Sciatic nerve (tissue), 2 donors: ENCODE results near the gene SLAMF7. TPM values are rescaled to one million over a fixed set of nuclear protein-coding genes. Genes with fewer than 3 reads are reported as not detected.
"Not testable (repeated sequence)": the region's sequence is repeated elsewhere in the genome, so short reads cannot be mapped to it uniquely, and the experiment has no call there.

Experiments used
- ATAC-seq: fragments of 200-7000 bp; cut with Tn5 transposase; one replicate; pipeline ENCODE4 v1.9.1; 2020; ENCODE audit warnings: mild to moderate bottlenecking, moderate library complexity
- DNase-seq: peaks from one replicate; pipeline ENCODE4 v3.0.0-alpha.2; 2020; ENCODE audit warnings: low spot score
- intact Hi-C: fragments of 100-400 bp; cut with DNase I; formaldehyde crosslinking; loops from one replicate; pipeline ENCODE4 v1.14.2; 2022
- total RNA-seq: library from RNA; stranded (reverse); fragmentation: NEBNext Ultra II Directional; extraction: Animal tissue kit (Norgen Biotek cat#: 25700); gene quantifications from one replicate; pipeline ENCODE4 v1.2.1, GENCODE V29; 2021
- donor health status: DM: no; HTN: no; CAD: no.
- donor health status: DM: no; HTN: no; CAD: no.

Gene SLAMF7
- total RNA-seq, 1 donor from 2014 or later = 1.6 TPM

DNA sequence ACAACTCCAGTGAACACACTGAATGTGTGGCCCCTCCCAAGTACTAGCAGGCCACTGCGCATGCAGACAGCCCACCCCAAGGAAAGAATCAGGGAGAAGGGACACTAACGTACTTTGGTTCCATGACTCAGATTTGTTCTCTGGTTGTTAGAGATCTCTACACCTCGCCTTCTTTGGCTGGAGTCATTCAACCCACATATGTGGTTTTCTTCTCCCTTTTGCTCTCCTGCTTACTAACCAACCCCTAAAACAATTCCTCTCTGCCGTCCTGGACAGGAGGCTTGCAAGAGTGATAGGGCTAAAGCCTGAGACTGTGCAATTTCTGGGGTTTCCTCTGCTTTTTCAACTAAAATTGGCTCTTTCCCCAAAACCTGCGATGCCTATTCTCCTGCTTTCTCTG is 21.7 kb upstream of the SLAMF7 start:
- intact Hi-C loops = no loop called here
- ATAC-seq = no peak
- DNase-seq = no peak

- ATAC-seq = no peak
- no peak for DNase-seq
- intact Hi-C loops = no loop called here
Measured at GRCh38 chr1:160718210-160718609, 20.8 kb upstream of the SLAMF7 start.

DNA sequence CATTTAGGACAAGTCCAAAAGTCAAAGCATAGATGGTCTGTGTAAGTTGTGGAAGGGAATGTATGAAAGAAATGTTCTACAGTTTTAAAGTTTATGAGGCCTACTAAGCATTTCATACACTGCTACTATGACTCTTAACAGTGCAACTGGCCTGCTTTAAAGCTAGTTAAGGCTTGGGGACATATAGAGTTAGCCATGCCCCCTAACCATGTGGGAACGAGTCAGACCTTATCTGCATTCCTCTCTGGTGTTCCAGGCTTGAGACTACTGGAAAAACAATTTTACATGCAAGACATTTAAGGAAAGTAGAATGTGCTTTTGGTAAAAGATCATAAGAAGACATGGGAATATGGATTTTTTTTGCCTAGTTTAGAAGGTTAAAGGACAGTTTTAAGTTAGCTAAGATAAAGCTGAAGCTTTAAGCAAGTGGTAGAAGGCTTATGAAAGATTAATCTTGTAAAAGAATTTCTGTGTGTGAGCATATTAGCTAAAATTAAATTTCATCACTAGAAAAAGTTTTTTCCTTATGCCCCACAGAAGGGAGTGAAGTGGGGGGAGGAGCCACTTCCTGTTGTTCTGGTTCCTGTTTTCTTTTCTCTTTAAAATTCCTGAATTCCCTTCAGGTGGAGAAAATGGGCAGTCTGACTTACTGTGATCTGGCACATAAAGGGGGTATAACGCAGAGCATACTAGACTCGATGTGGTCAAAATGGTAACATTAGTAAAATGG is 18.5 kb upstream of the SLAMF7 start:
- intact Hi-C loops = no loop called here
- ATAC-seq = no peak
- DNase-seq = no peak

DNA sequence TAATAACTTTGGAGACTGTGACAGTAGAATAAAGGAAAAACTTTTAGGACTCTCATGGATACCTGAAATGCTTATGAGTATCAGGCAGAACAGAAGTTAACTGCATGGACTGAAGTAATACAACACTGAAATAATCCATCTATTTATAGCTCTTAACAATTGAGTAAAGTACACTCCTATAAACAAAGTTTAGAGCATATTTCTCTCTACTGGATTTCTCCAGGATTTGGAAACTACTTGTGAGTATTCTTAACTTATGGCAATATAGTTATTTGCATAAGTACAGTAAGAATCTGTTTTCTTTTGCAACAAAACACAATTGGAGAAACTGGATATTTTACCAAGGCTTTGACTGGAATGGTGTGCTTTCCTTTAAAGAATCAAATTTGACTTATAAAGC is 17.6 kb upstream of the SLAMF7 start:
- ATAC-seq (no peak), DNase-seq (no peak)
- intact Hi-C loops = no loop called here

DNA sequence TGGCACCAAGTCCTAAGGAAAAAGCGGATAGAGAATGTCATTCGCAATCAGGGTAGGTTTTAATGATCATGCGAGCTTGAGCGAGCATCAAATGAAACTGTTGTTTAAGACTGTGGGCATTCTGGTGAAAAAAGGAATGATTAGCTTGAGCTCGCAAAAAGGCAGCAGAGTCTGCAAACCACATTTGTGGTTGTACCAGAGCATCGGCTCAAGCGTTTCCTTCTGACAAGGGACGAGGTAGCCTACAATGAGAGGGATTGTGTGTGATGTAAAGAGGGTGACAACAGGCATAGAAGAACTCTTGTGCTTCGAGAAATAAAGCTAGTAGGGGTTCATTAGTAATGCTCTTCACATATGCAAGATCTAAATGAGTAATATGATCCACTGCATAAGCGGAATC is 16.3 kb upstream of the SLAMF7 start:
- no peak for ATAC-seq
- intact Hi-C loops = no loop called here

GRCh38 chr1:160723332-160723731 is 15.7 kb upstream of the SLAMF7 start:
- intact Hi-C loops = no loop called here
- ATAC-seq (no peak), DNase-seq (no peak)

More for the DNA sequence above, 16.3 kb upstream of the SLAMF7 start:
- no peak for DNase-seq

GRCh38 chr1:160724465-160725242 is 14.4 kb upstream of the SLAMF7 start:
- ATAC-seq = no peak

DNA sequence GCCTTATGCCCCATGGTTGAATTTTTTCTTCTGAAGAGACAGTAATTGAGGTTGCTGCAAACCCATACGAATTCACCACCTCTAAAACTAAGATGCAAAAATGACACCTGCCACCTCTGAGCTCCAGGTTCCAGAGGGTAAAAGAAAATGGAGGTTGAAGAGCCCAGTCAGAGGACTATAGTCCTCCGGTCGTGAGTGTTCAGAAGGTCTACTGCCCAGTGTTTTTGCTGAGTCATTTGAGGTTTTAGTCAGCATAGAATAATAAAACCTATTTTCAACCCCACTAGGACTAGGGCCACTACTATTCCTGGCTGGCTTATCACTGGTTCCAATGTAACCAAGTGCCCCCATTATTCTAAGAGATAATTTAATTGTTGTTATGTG is 12.9 kb upstream of the SLAMF7 start:
- DNase-seq (no peak), ATAC-seq (peak; percentile 17)
- intact Hi-C loops = no loop called here

More at GRCh38 chr1:160724465-160725242, 14.4 kb upstream of the SLAMF7 start:
- DNase-seq = no peak
- intact Hi-C loops = no loop called here

DNA sequence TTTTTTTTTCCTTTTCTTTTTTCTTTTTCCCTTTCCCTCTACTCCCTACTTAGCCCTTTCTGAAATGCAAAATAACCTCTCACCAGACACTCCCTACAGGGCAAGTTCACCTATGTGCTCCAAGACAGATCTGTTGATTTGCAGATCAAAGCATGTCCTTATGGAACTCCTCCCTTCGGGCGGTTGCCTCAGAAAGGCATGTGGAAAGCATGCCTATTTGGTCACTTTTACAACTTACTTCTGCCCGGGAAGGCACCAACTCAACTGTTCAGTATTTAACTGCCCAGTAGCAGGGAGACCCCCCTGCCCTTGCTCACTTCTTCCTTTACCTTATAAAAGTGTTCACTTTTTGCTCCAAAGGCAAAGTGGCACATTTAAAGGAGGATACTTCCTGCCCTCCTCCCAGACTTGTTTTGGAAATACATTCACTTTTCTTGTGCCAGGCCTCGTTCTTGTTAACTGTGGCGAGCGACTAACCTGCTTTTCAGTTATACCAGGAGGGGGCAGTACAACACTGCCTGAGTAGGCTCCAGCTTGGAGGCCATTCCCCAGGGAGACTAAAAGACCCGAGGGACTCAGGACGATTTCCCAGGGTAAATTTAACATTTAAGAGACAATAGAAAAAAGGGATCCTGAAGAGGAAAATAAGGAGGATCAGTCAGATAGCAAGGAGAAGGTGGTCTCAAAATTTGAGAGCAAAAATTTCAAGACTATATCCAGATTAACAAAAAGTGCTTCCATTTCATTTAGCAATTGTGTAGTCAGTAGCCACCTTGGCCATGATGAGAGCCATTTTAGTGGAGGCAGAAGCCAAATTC is 12.3 kb upstream of the SLAMF7 start:
- DNase-seq = no peak
- intact Hi-C loops = no loop called here
- peak; percentile 77 for ATAC-seq

DNA sequence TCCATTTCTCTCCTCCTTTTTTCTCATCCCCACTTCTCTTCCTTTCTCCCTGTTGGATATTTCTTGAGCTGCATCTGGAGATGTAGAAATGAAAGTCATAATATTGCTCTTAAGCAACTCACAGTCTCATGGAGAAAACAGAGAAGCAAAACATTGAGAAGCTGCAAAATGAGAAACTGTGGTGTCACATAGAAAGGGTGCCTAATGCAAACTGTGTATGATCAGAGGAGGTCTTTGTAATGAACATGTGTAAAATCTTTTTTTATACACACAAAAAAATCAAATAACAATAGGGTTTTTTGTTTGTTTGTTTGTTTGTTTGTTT is 11.8 kb upstream of the SLAMF7 start:
- intact Hi-C loops = no loop called here

DNA sequence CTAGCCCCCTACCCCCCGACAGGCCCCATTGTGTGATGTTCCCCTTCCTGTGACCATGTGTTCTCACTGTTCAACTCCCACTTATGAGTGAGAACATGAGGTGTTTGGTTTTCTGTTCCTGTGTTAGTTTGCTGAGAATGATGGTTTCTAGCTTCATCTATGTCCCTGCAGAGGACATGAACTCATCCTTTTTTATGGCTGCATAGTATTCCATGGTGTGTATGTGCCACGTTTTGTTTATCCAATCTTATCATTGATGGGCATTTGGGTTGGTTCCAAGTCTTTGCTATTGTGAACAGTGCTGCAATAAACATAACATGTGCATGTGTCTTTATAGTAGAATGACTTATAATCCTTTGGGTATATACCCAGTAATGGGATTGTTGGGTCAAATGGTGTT is 7.5 kb upstream of the SLAMF7 start:
- ATAC-seq, intact Hi-C loops, DNase-seq: not testable (repeated sequence)

More for the DNA sequence above, 11.8 kb upstream of the SLAMF7 start:
- ATAC-seq (no peak), DNase-seq (no peak)

- DNase-seq (no peak), ATAC-seq (no peak)
- intact Hi-C loops = no loop called here
Measured at GRCh38 chr1:160731990-160732389, 7.1 kb upstream of the SLAMF7 start.

DNA sequence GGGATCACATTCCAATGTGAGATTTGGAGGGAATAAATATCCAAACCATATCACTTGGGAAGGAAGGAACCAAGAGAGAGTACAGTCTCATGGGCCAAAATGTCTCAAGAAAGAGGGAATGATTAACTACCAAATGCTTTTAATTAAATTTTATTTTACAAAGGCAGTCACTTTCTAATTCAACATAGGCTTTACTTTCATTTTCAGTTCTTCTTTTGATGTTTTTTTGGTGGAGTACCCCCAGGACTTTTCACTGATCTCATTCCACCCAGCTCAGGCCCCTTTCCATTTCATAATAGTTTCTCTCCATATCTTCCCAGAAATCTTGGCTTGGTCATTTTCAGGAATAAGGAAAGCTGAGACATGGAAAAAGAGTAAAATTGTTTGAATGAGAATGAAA is 5.1 kb upstream of the SLAMF7 start:
- intact Hi-C loops = no loop called here
- DNase-seq (no peak), ATAC-seq (no peak)

GRCh38 chr1:160734301-160734700 is 4.7 kb upstream of the SLAMF7 start:
- ATAC-seq (no peak), DNase-seq (no peak)
- intact Hi-C loops = no loop called here

DNA sequence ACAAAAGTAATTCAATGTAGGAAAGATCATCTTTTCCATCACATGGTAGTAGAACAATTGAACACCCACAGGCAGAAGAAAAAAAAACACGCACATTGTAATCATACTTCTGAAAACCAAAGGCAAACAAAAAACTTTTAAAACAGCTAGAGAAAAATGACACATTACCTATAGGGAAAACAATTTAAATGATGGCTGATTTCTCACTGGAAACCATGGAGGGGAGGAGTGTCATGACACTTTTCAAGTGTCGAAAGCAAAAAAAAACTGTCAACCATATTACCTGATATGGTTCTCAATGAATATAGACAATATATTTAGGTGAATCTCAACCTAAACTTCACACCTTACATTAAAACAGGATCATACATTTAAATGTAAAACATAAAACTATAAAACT is 776 bp upstream of the SLAMF7 start:
- ATAC-seq (no peak), DNase-seq (no peak)
- intact Hi-C loops = no loop called here

DNA sequence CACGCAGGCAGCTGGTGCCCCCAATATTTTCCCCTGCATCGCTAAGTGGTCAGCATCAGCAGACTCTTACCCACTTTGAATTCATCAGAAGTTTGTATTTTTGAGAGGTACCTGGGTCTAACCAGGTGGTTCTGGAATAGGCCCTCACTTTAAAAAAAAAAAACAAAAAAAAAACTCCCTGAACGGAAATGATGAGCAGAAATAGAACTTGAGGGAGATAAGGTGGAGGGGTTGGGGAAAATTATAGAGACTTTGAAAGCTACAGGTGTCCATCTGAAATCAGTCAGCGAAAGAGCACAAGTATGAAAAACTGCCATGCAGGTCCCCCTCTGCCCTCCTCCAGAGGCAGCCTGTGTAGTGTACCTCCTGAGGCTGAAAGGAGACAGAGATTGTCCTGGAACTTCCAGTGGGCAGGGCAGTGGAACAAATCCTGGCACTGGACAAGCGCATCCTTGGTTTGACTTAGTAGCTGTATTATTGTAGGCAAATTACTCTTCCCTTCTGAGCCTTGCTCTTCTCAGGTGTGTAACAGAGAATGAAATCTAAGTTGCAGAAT is 1.2 kb downstream of the SLAMF7 start:
- DNase-seq (no peak), ATAC-seq (no peak)
- intact Hi-C loops = no loop called here

DNA sequence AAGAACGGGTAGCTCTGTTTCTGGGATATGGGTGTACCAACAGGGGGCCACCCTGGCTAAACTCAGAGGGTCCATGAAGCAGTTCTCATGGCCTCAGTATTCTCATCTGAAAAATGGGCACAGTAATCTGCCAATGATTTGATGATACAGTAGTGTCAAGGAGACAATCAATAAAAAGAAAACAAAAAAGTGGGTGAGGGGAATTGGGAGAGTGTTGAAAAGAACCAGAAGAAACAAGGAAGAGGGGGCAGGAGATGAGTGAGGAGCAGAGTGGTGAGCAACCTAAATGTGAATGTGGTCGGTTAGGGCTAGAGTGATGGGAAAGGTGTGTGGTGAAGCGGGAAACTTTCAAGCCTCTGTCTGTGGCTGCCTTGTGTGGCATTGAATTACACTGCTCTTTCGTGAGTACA is 2.0 kb downstream of the SLAMF7 start:
- ATAC-seq (no peak), DNase-seq (no peak)
- intact Hi-C loops = no loop called here

GRCh38 chr1:160741612-160742348 is 2.7 kb downstream of the SLAMF7 start:
- intact Hi-C loops = no loop called here
- no peak for ATAC-seq
- DNase-seq = no peak
